ENCODE results near the gene ANXA4. TPM values are rescaled to one million over a fixed set of nuclear protein-coding genes. Genes with fewer than 3 reads are reported as not detected.

ANXA4 gene
- total and polyA plus RNA-seq, 2 of the 13 experiments (the other 11 are each of a cell fraction or from before 2014, with no cell fraction given) = 155 to 168 TPM

GRCh38 chr2:69817729-69818501, 76.0 kb downstream of the ANXA4 start (continued):
- no peak for TF ChIP-seq SP1 (IDR thresholded peaks at IDR 0.05)
- no peak for TF ChIP-seq SP1 (CRISPR knock-in tag; IDR thresholded peaks at IDR 0.05)
- TF ChIP-seq STAT6 (CRISPR knock-in tag; IDR thresholded peaks at IDR 0.05; ENCODE audit: borderline replicate concordance) = no peak
- TF ChIP-seq TGIF2 (CRISPR knock-in tag; IDR thresholded peaks at IDR 0.05) = no peak

- H4K20me1 ChIP-seq (ENCODE audit: insufficient read depth, low read length) = peaks cover 5% of the 10 kb centered on the region; the same call in 1 of the 2 replicates
- H3K9me3 ChIP-seq (ENCODE audit: low read length) = no peaks in the 10 kb centered on the region
- intact Hi-C loops (cut with micrococcal nuclease; ENCODE audit: unreplicated experiment) = loop anchor here (5.0 kb wide), 1 partner anchor 186 kb away; the partner anchor contains the start of gene AAK1
- DNase-seq (ENCODE audit: low spot score) = no peak
- peak overlapping the region; percentile 93 for H3K27ac ChIP-seq (ENCODE audit: extremely low read length, insufficient read depth, low read length)
- no TSS peak for BruUV-seq (replicated peaks)
- no peak for ATAC-seq
- peak overlapping the region; percentile 54 for H2AFZ ChIP-seq (ENCODE audit: low read length)
- no peaks in the 10 kb centered on the region; a peak in 2 of 5 replicates for H3K36me3 ChIP-seq (replicated peaks in 1 of 2; ENCODE audit: control insufficient read depth in 1 of 2, insufficient read depth in 2 of 2, low read length in 2 of 2)
- peak overlapping the region; percentile 59 to 96 (median 93); a peak in 5 of 6 replicates for H3K4me3 ChIP-seq (replicated peaks in 1 of 3; ENCODE audit: insufficient read depth in 1 of 3, low read depth in 2 of 3, low read length in 3 of 3)
- in situ Hi-C loops (cut with HindIII; ENCODE audit: extremely low pct_ligation_motif_present, low pct_unique_long_range_greater_than_20kb) = no loop called here
- H3K9ac ChIP-seq (ENCODE audit: insufficient read depth, low read depth, low read length) = peak overlapping the region; percentile 93; the same call in 1 of the 2 replicates
- peaks cover 33% of the 10 kb centered on the region for H3K79me2 ChIP-seq (ENCODE audit: insufficient read depth, low read length)
- CTCF ChIA-PET (ENCODE audit: low intra/inter-chr PET ratio, low total read pairs) = no interaction called here
- POLR2A ChIA-PET = interaction anchor here (1.5 to 4.1 kb wide), 4 partner anchors 11 to 103 kb away, joined by 4 to 29 read pairs (median 6); partner anchors contain the start of genes ANXA4 and SNRNP27
- H3K4me1 ChIP-seq (ENCODE audit: insufficient read depth, low read length) = peaks cover 39% of the 10 kb centered on the region
- no peak for FAIRE-seq
- peak overlapping the region; percentile 97 for H3K4me2 ChIP-seq (ENCODE audit: low read depth, low read length)
- no peaks in the 10 kb centered on the region; a peak in 1 of 5 replicates for H3K27me3 ChIP-seq (ENCODE audit: control insufficient read depth in 1 of 2, insufficient read depth in 2 of 2, low read length in 2 of 2)
- 55% methylated on average over 9 of the region's 9 CpGs for WGBS (ENCODE audit: low lambda C conversion rate)
- TF ChIP-seq NKX3-1 (CRISPR knock-in tag; IDR thresholded peaks at IDR 0.05) = no peak
- no peak for TF ChIP-seq ZNF782 (CRISPR knock-in tag; IDR thresholded peaks at IDR 0.05; ENCODE audit: borderline replicate concordance)
- TF ChIP-seq ZNF446 (CRISPR knock-in tag; IDR thresholded peaks at IDR 0.05) = 0 out of 2 replicates have a peak, but pooled peaks have one; percentile 26
- 0 out of 2 replicates have a peak, but pooled peaks have one; percentile 12 for TF ChIP-seq SP5 (CRISPR knock-in tag; IDR thresholded peaks at IDR 0.05; ENCODE audit: borderline replicate concordance, low read depth)
- TF ChIP-seq FOXP1 (IDR thresholded peaks at IDR 0.05) = no peak
- TF ChIP-seq FOXP1 (CRISPR knock-in tag; IDR thresholded peaks at IDR 0.05) = no peak
- TF ChIP-seq ZNF501 (CRISPR knock-in tag; IDR thresholded peaks at IDR 0.05) = peak; percentile 34; the same call in 1 of the 2 replicates
- peak; percentile 51; the same call in 1 of the 2 replicates for TF ChIP-seq ZBTB38 (CRISPR knock-in tag; IDR thresholded peaks at IDR 0.05)
- TF ChIP-seq NFIC (IDR thresholded peaks at IDR 0.05; ENCODE audit: low read length) = 0 out of 2 replicates have a peak, but pooled peaks have one; percentile 13
- 0 out of 2 replicates have a peak, but pooled peaks have one; percentile 41 for TF ChIP-seq ZNF780A (CRISPR knock-in tag; IDR thresholded peaks at IDR 0.05)
- TF ChIP-seq ZNF383 (CRISPR knock-in tag; IDR thresholded peaks at IDR 0.05; ENCODE audit: borderline replicate concordance) = no peak
- no peak for TF ChIP-seq ZNF816 (CRISPR knock-in tag; IDR thresholded peaks at IDR 0.05; ENCODE audit: borderline replicate concordance)
- peak; percentile 31 to 40; a peak in 1 of 4 replicates for TF ChIP-seq POLR2A (IDR thresholded peaks at IDR 0.05; ENCODE audit: insufficient read depth in 1 of 2, low read depth in 2 of 2, low read length in 2 of 2)
- peak; percentile 37; the same call in 1 of the 2 replicates for TF ChIP-seq POLR2G (IDR thresholded peaks at IDR 0.05; ENCODE audit: low read depth, low read length)
- TF ChIP-seq ZNF773 (CRISPR knock-in tag; IDR thresholded peaks at IDR 0.05; ENCODE audit: borderline replicate concordance) = no peak
- TF ChIP-seq FOSL2 (CRISPR knock-in tag; IDR thresholded peaks at IDR 0.05) = peak; percentile 18; the same call in 1 of the 2 replicates
Observed at GRCh38 chr2:69827796-69828540, 86.0 kb downstream of the ANXA4 start.

All from HepG2 (cell line).